GM19324 (cell line): ENCODE results near the gene ATF7.

Experiments
- ATAC-seq: cut with Tn5 transposase; IDR thresholded peaks from one replicate; pipeline ENCODE4 v1.9.1; 2021; ENCODE audit warnings: mild to moderate bottlenecking, moderate library complexity; ENCODE audit not compliant: unreplicated experiment, low FRiP score

ATF7 gene

DNA sequence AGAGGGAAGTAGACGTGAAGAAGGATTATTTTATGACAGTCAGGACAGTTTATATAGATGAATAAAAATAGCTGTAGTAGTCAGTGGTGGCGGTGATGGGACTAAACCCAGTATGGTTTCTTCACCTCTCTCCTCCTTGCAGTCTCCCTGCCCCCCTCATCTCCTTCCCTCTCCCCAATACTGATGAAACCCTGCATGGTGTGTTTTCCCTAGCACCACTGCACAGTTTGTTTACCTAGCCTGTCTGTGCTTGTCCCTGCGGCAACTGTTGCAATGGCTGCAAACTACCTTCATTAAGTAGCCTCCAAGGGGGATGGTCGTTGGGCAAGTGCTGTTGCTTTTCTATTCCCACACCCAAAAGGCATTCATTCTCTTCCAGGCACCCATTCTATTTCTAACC, 159.5 kb downstream of the ATF7 start:
- no peak for ATAC-seq

- ATAC-seq, result no peak
Measured at GRCh38 chr12:53465679-53466078, 160.5 kb downstream of the ATF7 start.

DNA sequence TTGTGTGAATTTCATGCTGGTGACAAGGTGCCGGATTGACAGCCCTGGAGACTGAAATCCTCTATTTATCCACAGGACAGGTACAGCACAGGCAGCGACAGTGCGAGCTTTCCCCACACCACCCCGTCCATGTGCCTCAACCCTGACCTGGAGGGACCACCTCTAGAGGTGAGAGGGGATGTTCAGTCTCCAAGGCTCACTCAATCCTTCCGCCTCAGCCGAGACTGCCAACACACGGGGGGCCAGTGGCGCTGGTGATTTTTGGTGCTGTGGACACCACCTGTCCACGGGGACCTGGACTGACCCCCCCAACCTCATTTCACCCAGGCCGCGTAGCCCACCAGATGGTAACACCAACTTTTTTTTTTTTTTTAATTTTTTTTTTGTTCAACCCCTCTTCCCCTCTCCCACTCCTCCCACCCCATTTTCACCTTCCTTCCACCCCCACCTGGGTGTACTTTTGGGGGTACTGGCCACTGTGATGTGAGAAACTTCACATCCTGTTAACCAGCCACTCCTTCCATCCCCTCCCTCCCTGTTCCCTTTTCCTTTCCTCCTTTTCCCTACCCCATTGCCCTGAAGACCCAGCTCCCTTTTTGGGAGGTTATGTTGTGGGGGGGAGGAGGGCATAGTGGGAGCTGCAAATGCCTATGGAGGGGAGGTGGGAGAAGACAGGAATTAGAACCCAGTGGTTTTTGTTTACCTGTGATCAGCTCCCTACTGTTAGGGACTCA, 161.3 kb downstream of the ATF7 start:
- ATAC-seq, result no peak

GRCh38 chr12:53463802-53464560, 162.2 kb downstream of the ATF7 start:
- ATAC-seq, result no peak

DNA sequence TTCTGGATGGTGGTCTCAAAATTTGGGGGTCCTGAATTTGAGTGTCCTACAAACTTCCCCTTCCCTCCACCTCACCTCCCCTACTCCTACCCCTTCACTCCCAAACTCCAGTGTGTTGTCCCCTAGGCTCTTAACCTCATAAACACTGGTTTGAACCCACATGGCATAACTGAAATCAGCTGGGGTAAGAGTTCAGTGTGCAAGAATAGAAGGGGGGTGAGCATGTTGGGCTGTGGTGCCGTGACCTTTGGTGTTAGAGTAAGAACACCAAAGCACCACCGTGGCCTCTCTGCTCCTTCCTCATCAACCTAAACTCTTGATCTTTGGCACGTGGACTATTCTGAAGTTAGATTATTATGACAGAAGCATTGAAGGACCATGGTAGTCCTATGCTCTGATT, 163.2 kb downstream of the ATF7 start:
- no peak for ATAC-seq

DNA sequence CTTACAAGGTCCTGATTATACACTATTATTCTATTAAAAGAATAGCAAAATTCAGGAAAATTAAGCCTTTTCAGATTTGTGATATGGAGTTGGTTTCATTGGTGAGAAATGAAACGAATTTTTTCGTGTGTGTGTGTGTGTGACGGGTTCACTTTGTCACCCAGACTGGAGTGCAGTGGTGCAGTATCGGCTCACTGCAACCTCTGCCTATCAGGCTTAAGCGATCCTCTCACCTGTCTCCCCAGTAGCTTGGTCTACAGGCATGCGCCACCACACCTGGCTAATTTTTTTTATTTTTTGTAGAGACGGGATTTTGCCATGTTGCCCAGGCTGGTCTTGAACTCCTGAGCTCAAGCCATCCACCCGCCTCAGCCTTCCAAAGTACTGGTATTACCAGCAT, 164.6 kb downstream of the ATF7 start:
- no peak for ATAC-seq

- ATAC-seq, result no peak
Measured at GRCh38 chr12:53461059-53461458, 165.1 kb downstream of the ATF7 start.

- no peak for ATAC-seq
Measured at GRCh38 chr12:53459097-53459496, 167.1 kb downstream of the ATF7 start.
